HepG2 (cell line): ENCODE results near the gene HDDC2. TPM values are rescaled to one million over a fixed set of nuclear protein-coding genes. Genes with fewer than 3 reads are reported as not detected.
A peak's percentile ranks its signal among the peaks of the same experiment; 100 is the strongest.

Experiments
- ATAC-seq: fragments of 200-7000 bp; cut with Tn5 transposase; 3 replicates; pipeline ENCODE4 v1.9.1; 2020; ENCODE audit warnings: mild to moderate bottlenecking, moderate library complexity
- BruUV-seq: library from RNA; stranded (reverse); fragments of 400-500 nt; replicated peaks from 2 replicates; lab custom pipeline; 2021; lab: Mats Ljungman, UMichigan
- CTCF ChIA-PET: fragments of 300-600 bp; formaldehyde crosslinking; extraction: SDS; loops from one replicate; lab custom pipeline; 2021; ENCODE audit warnings: low total read pairs, inconsistent platforms, low intra/inter-chr PET ratio; lab: Yijun Ruan, JAX
- POLR2A ChIA-PET: fragments of 350-600 bp; sonication (Branson Sonifier 250); formaldehyde crosslinking; loops from one replicate; lab custom pipeline; 2020; ENCODE audit warnings: antibody characterized with exemption, inconsistent platforms; lab: Yijun Ruan, JAX
- DNase-seq: peaks from one replicate; pipeline ENCODE4 v3.0.0-alpha.2; 2015; ENCODE audit warnings: low spot score
- FAIRE-seq: peaks from 3 replicates; lab custom pipeline; 2011; peaks lifted over from hg19 to GRCh38; lab: Jason Lieb, UNC
- H2AFZ ChIP-seq: one replicate; pipeline ENCODE4 v1.6.1; 2011; ENCODE audit warnings: low read length, inconsistent platforms
- H3K27ac ChIP-seq: fragments of 300-600 bp; 3 replicates; pipeline ENCODE4 v1.8.0; 2011; ENCODE audit warnings: mixed run types, mild to moderate bottlenecking, mixed read lengths, low read length, inconsistent platforms; ENCODE audit not compliant: insufficient read depth; ENCODE audit errors: extremely low read length
- H3K27me3 ChIP-seq, 2 experiments: fragments of 200-600 bp in 1 of 2; 2 replicates in 1 of 2; 3 replicates in 1 of 2; pipeline versions ENCODE4 v1.6.0 to v1.8.0; 2011; ENCODE audit warnings: low read length in 2 of 2, mild to moderate bottlenecking in 2 of 2, moderate library complexity in 2 of 2, inconsistent platforms in 1 of 2; ENCODE audit not compliant: insufficient read depth in 2 of 2, control insufficient read depth in 1 of 2
- H3K36me3 ChIP-seq, 2 experiments: fragments of 200-600 bp in 1 of 2; replicated peaks in 1 of 2; 2 replicates in 1 of 2; 3 replicates in 1 of 2; pipeline versions ENCODE4 v1.5.1 to v1.8.0; 2011; ENCODE audit warnings: low read length in 2 of 2, inconsistent platforms in 1 of 2; ENCODE audit not compliant: insufficient read depth in 2 of 2, control insufficient read depth in 1 of 2
- H3K4me1 ChIP-seq: 2 replicates; pipeline ENCODE4 v1.5.1; 2012; ENCODE audit warnings: low read length, inconsistent platforms; ENCODE audit not compliant: insufficient read depth
- H3K4me2 ChIP-seq: 2 replicates; pipeline ENCODE4 v1.6.0; 2011; ENCODE audit warnings: low read depth, low read length, inconsistent platforms
- H3K4me3 ChIP-seq, 3 experiments: fragments of 200-600 bp in 1 of 3; sonication (generic), shearing (Covaris generic) in 1 of 3; replicated peaks in 1 of 3; 2 replicates each; pipeline ENCODE4 v1.5.1; 2011 to 2016; ENCODE audit warnings: low read length in 3 of 3, inconsistent platforms in 2 of 3, low read depth in 2 of 3, mild to moderate bottlenecking in 2 of 3, control low read depth in 1 of 3, mixed read lengths in 1 of 3; ENCODE audit not compliant: insufficient read depth in 1 of 3
- H3K79me2 ChIP-seq: one replicate; pipeline ENCODE4 v1.6.1; 2011; ENCODE audit warnings: low read length, inconsistent platforms; ENCODE audit not compliant: insufficient read depth
- H3K9ac ChIP-seq: 2 replicates; pipeline ENCODE4 v1.6.0; 2011; ENCODE audit warnings: mild to moderate bottlenecking, low read depth, low read length, inconsistent platforms; ENCODE audit not compliant: insufficient read depth
- H3K9me3 ChIP-seq: 2 replicates; pipeline ENCODE4 v1.5.1; 2012; ENCODE audit warnings: mild to moderate bottlenecking, low read length
- H4K20me1 ChIP-seq: 2 replicates; pipeline ENCODE4 v1.6.0; 2011; ENCODE audit warnings: inconsistent platforms, mild to moderate bottlenecking, low read length, moderate library complexity; ENCODE audit not compliant: insufficient read depth
- AKAP8 ChIP-seq: sonication (generic); formaldehyde crosslinking; IDR thresholded peaks from 2 replicates; pipeline ENCODE4 v1.5.1; 2020; ENCODE audit warnings: mild to moderate bottlenecking, missing genetic modification reagents
- CBX1 ChIP-seq: IDR thresholded peaks from one replicate; pipeline ENCODE4 v1.6.1; 2016; ENCODE audit warnings: antibody characterized with exemption, low read depth
- ELF4 ChIP-seq: sonication (generic); formaldehyde crosslinking; IDR thresholded peaks from 2 replicates; pipeline ENCODE4 v1.5.0; 2020; ENCODE audit warnings: missing genetic modification reagents, mild to moderate bottlenecking, moderate library complexity, borderline replicate concordance
- FOSL2 ChIP-seq: sonication (generic); formaldehyde crosslinking; IDR thresholded peaks from 2 replicates; pipeline ENCODE4 v1.4.0; 2020; ENCODE audit warnings: missing genetic modification reagents
- FOXJ3 ChIP-seq: sonication (generic); formaldehyde crosslinking; IDR thresholded peaks from 2 replicates; pipeline ENCODE4 v1.4.0; 2020; ENCODE audit warnings: missing genetic modification reagents, mild to moderate bottlenecking, borderline replicate concordance
- PCBP2 ChIP-seq: fragments of 200-400 bp; formaldehyde crosslinking; optimal IDR thresholded peaks from 2 replicates; pipeline ENCODE3; 2018; ENCODE audit warnings: low read length, low read depth; ENCODE audit not compliant: poor library complexity, severe bottlenecking
- PRMT3 ChIP-seq: sonication (generic); formaldehyde crosslinking; IDR thresholded peaks from 2 replicates; pipeline ENCODE4 v1.8.1; 2022; ENCODE audit warnings: low read depth, mild to moderate bottlenecking, moderate library complexity, missing genetic modification reagents, borderline replicate concordance
- SOX5 ChIP-seq: IDR thresholded peaks from 2 replicates; pipeline ENCODE4 v1.6.1; 2016; ENCODE audit warnings: borderline replicate concordance
- STAG1 ChIP-seq: sonication (generic); formaldehyde crosslinking; IDR thresholded peaks from 2 replicates; pipeline ENCODE4 v1.4.0; 2020; ENCODE audit warnings: missing genetic modification reagents
- ZNF160 ChIP-seq: sonication (generic); formaldehyde crosslinking; IDR thresholded peaks from 2 replicates; pipeline ENCODE4 v1.8.0; 2022; ENCODE audit warnings: mild to moderate bottlenecking, inconsistent platforms, missing genetic modification reagents
- ZNF205 ChIP-seq: IDR thresholded peaks from 2 replicates; pipeline ENCODE4 v1.6.1; 2018; ENCODE audit warnings: missing biosample characterization, missing genetic modification reagents
- ZNF501 ChIP-seq: sonication (generic); formaldehyde crosslinking; IDR thresholded peaks from 2 replicates; pipeline ENCODE4 v1.5.1; 2020; ENCODE audit warnings: mild to moderate bottlenecking, moderate library complexity, missing genetic modification reagents
- ZNF558 ChIP-seq: sonication (generic); formaldehyde crosslinking; IDR thresholded peaks from 2 replicates; pipeline ENCODE4 v1.9.0; 2022; ENCODE audit warnings: mild to moderate bottlenecking, missing genetic modification reagents, borderline replicate concordance
- ZZZ3 ChIP-seq: sonication (generic); formaldehyde crosslinking; IDR thresholded peaks from 2 replicates; pipeline ENCODE4 v1.4.0; 2020; ENCODE audit warnings: missing genetic modification reagents, mild to moderate bottlenecking, borderline replicate concordance
- WGBS: methylation state at CpG from one replicate; pipeline ENCODE4 v1.1.6; 2017; ENCODE audit warnings: low lambda C conversion rate; 5-methylcytosine and 5-hydroxymethylcytosine counted together
- in situ Hi-C: cut with HindIII; loops from 2 replicates; pipeline ENCODE4 v1.10.0; 2017; ENCODE audit warnings: low pct_unique_long_range_greater_than_20kb; ENCODE audit not compliant: extremely low pct_ligation_motif_present
- intact Hi-C: fragments of 100-400 bp; cut with micrococcal nuclease; formaldehyde crosslinking; loops from one replicate; pipeline ENCODE4 v1.10.0; 2022; ENCODE audit not compliant: unreplicated experiment
- polyA plus RNA-seq, 8 experiments: library from polyadenylated mRNA; depleted of rRNA in 3 of 8; stranded (reverse) in 7 of 8; unstranded in 1 of 8; fragments of >200 nt; fragmentation: Illumina TruSeq in 4 of 8; extraction: Trizol in 4 of 8; gene quantifications; 2 replicates each; pipeline versions ENCODE4 v1.2.1 to v1.2.3, GENCODE V29; 2011 to 2016; ENCODE audit warnings: low read depth in 4 of 8, missing spikeins in 1 of 8, mixed read lengths in 1 of 8; ENCODE audit not compliant: insufficient read depth in 1 of 8
- total RNA-seq, 5 experiments: library from RNA; depleted of rRNA; stranded (reverse); fragments of >200 nt; fragmentation: Illumina TruSeq; extraction: Trizol; gene quantifications; 2 replicates each; pipeline ENCODE4 v1.2.3, GENCODE V29; 2016; ENCODE audit warnings: low read depth in 1 of 5
- TF ChIP-seq, protein P1 (sequence below): sonication (generic); formaldehyde crosslinking; IDR thresholded peaks from 2 replicates; pipeline ENCODE4 v1.4.0; 2020; ENCODE audit warnings: mild to moderate bottlenecking, missing genetic modification reagents

Gene HDDC2
- total and polyA plus RNA-seq, 2 of the 13 experiments (the other 11 are each of a cell fraction or from before 2014, with no cell fraction given) = 76.7 to 78.7 TPM

DNA sequence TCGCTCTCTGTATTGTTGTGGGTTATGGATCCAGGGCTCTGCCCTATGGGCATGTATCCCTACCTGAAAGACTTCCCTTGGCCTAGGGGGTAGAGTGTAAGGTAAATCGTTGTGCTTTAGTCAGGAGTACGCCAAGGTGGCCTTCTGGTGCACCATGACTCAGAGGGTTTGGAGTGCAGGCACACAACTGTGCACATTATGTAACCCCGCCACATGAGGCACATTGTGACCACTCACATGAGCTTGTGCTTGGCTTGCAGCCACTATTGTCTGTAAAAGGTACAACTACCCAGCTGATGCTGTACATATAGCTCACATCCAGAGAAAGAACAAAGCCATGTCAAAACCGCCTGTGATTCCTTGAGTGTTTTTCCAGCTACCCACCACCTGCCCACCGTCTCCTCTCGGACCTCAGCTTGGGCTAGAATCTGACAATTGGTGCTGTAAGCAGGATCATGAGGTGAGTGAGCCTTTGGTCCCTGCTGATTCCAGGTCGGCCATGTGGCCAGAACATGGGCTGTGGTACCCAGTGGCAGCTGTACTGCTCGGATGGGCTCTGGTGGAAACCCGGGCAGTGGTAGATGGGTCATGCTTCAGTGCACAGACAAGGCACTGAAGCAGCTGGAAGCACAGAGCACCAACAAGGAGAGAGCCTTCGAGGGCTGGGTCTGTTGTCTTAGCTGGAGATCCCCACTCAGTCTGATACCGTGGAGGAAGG is 33.8 kb downstream of the HDDC2 start:
- no peaks in the 10 kb centered on the region for H3K27me3 ChIP-seq
- H3K9me3 ChIP-seq = no peaks in the 10 kb centered on the region
- H3K4me2 ChIP-seq = no peak overlapping the region
- peaks cover 0 to 11% of the 10 kb centered on the region in 2 experiments; a peak in 2 of 5 replicates for H3K36me3 ChIP-seq
- no peak overlapping the region for H3K27ac ChIP-seq
- H3K4me3 ChIP-seq = no peak overlapping the region
- no TSS peak for BruUV-seq
- no peaks in the 10 kb centered on the region for H3K4me1 ChIP-seq
- no peaks in the 10 kb centered on the region for H4K20me1 ChIP-seq
- DNase-seq (no peak), FAIRE-seq (no peak), ATAC-seq (no peak)
- H3K9ac ChIP-seq = no peak overlapping the region
- WGBS = 68% methylated on average over 12 of the region's 12 CpGs
- in situ Hi-C loops (no loop called here), intact Hi-C loops (no loop called here)
- H3K79me2 ChIP-seq = no peaks in the 10 kb centered on the region
- POLR2A ChIA-PET = no interaction called here
- no peak for TF ChIP-seq FOXJ3 (CRISPR knock-in tag)
- peak; percentile 34; the same call in 1 of the 2 replicates for TF ChIP-seq SOX5 (CRISPR knock-in tag)
- TF ChIP-seq FOSL2 = peak; percentile 53
- H2AFZ ChIP-seq = no peak overlapping the region
- CTCF ChIA-PET = no interaction called here

DNA sequence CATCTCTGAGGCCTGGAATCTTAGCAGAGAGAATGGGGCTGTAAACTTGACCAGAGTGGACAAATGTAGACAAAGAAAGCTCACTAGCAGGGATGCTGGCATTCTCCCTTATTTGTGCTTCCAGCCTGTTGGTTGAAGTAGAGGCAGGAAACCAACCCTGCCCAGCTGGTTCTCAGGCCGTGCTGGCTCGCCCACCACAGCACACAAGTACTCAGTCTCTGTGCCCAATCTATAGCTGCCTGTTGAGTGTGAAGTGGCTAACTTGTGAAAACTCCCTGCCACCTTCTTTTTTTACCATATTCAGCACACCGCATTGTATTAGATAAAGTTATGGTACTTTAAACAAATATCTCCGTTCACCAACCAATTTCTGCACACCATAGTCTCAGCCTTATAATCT is 37.3 kb downstream of the HDDC2 start:
- H3K27me3 ChIP-seq = no peaks in the 10 kb centered on the region
- no peak for DNase-seq
- H3K4me2 ChIP-seq = no peak overlapping the region
- BruUV-seq = no TSS peak
- intact Hi-C loops = no loop called here
- in situ Hi-C loops = no loop called here
- WGBS = 71% methylated on average over 4 of the region's 4 CpGs
- no peak overlapping the region for H3K4me3 ChIP-seq
- no peak overlapping the region for H3K27ac ChIP-seq
- ChIA-PET CTCF (no interaction called here), POLR2A (no interaction called here)
- no peaks in the 10 kb centered on the region for H3K36me3 ChIP-seq
- no peaks in the 10 kb centered on the region for H3K9me3 ChIP-seq
- H4K20me1 ChIP-seq = no peaks in the 10 kb centered on the region
- no peak overlapping the region for H3K9ac ChIP-seq
- H2AFZ ChIP-seq = no peak overlapping the region
- no peak for FAIRE-seq
- no peaks in the 10 kb centered on the region for H3K79me2 ChIP-seq
- H3K4me1 ChIP-seq = no peaks in the 10 kb centered on the region
- no peak for ATAC-seq
- TF ChIP-seq ZNF558 (no peak), ZNF501 (CRISPR knock-in tag) (no peak), ELF4 (no peak), STAG1 (CRISPR knock-in tag) (no peak), ZNF160 (no peak), CBX1 (no peak), ZZZ3 (CRISPR knock-in tag) (no peak), ZNF205 (CRISPR knock-in tag) (no peak), PRMT3 (no peak), PCBP2 (no peak), AKAP8 (CRISPR knock-in tag) (no peak)
- TF ChIP-seq, protein P1, sequence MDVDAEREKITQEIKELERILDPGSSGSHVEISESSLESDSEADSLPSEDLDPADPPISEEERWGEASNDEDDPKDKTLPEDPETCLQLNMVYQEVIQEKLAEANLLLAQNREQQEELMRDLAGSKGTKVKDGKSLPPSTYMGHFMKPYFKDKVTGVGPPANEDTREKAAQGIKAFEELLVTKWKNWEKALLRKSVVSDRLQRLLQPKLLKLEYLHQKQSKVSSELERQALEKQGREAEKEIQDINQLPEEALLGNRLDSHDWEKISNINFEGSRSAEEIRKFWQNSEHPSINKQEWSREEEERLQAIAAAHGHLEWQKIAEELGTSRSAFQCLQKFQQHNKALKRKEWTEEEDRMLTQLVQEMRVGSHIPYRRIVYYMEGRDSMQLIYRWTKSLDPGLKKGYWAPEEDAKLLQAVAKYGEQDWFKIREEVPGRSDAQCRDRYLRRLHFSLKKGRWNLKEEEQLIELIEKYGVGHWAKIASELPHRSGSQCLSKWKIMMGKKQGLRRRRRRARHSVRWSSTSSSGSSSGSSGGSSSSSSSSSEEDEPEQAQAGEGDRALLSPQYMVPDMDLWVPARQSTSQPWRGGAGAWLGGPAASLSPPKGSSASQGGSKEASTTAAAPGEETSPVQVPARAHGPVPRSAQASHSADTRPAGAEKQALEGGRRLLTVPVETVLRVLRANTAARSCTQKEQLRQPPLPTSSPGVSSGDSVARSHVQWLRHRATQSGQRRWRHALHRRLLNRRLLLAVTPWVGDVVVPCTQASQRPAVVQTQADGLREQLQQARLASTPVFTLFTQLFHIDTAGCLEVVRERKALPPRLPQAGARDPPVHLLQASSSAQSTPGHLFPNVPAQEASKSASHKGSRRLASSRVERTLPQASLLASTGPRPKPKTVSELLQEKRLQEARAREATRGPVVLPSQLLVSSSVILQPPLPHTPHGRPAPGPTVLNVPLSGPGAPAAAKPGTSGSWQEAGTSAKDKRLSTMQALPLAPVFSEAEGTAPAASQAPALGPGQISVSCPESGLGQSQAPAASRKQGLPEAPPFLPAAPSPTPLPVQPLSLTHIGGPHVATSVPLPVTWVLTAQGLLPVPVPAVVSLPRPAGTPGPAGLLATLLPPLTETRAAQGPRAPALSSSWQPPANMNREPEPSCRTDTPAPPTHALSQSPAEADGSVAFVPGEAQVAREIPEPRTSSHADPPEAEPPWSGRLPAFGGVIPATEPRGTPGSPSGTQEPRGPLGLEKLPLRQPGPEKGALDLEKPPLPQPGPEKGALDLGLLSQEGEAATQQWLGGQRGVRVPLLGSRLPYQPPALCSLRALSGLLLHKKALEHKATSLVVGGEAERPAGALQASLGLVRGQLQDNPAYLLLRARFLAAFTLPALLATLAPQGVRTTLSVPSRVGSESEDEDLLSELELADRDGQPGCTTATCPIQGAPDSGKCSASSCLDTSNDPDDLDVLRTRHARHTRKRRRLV (CRISPR knock-in tag) = no peak
